Activated T-helper 1 cell treated with anti-CD3 and anti-CD28 coated beads, Interleukin-2, amount 50 U/mL, for 16 hours (primary cell): ENCODE results near the gene KEL.

ENCODE experiments used
- DNase-seq, 2 donors: peaks; one replicate each; pipeline ENCODE4 v3.0.0-alpha.2; 2020; ENCODE audit warnings: low read depth in 1 of 2, low spot score in 1 of 2

KEL gene

DNA sequence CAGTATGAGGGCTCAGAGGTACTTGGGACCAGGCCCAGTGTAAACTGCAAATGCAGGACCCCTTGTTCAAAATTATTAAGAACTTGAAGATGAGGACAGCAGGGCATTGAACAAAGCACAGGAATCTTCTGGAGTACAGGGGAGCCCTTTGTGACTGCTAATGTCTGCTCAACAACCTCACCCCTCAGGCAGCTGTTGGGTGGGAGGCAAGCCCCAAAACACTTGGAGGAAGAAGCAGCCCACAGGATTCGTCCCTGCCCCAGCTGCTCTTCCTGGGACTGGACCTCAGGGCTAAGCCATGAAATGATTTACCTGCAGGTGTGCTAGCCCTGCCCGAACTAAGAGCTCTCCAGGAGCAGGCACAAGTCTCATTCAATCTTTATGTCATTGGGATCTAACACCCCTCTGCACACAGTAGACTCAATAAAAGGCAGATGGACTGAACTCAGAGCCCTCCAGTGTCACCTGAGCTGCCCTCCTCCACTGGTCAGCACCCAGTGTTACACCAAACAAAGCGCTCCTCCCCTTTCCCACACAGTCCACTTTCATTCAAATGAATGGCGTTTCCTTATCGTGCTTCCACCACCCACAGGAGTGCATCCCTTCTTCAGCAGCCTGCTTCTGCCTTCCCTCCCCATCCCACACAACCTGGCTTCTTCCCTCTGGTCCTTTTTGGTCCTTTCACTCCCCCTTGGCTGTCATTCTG is 29.6 kb downstream of the KEL start:
- no peak for DNase-seq

DNA sequence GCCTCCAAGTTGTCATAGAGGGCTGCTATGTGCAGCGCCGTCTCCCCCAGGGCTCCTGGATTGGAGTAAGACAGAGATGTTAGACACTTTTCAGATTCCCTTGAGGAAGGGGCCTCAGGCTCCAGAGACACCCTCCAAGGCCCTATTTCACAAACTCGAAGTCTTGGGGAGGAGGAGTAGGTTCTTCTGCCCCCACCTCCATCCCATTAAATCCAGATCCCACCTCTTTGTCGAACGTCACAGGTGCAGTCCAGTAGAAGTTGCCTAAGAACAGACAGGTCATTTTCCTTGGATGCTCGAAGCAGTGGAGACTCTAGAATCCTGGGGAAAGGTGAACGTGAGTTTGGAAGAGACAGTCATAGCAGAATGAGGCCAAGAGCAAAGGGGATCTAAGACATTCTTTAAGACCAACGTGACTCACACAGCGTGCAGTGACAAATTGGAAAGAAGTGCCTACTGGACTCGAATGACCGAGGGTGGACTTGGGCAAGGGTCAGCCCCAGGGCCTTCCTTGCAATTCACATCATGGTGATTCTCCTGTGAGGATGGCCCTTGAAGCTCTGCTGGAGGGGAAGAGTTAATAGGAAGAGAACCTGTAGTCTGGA is 31.9 kb downstream of the KEL start:
- DNase-seq: no peak

DNA sequence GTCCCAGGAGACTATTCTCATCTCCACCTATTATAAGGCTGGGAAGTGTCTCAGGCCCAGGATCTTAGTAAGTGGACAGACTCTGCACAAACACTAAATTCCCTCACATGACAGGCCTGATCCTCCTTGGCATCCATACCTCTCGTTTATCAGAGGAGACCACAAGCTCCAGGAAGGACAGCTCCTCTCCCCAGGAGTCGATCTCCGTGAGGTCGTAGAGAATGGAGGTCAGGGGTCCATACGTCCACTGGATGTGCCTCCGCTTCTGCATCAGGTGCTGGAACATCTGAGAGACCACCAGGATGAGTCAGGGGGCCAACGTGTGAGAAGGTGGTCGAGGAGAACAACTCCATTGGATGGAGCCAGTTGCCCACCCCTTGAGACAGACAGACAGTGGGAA is 34.2 kb downstream of the KEL start:
- DNase-seq: no peak

DNA sequence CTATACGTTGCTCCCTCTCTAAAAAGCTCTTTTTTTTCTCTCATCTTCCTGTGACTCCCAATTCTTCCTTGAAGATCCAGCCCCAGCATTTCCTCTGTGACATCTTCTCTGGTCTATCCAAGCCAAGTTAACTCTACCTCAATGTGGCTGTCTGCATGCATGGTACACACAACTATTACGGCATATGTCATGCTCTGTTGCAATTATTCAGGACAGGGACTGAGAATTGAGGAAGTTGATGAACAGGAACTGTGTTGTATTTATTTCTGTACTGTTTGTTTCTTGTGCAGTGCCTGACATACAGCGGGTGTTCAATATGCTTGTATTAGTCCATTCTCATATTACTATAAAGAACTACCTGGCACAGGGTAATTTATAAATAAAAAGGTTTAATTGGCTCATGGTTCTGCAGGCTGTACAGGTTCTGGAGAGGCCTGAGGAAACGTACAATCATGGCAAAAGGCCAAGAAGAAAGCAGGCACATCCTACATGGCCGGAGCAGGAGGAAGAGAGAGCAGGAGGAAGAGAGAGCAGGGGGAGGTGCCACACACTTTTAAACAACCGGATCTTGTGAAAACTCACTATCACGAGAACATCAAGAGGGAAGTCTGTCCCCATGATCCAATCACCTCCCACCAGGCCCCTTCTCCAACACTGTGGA is 34.9 kb downstream of the KEL start:
- no peak for DNase-seq

DNA sequence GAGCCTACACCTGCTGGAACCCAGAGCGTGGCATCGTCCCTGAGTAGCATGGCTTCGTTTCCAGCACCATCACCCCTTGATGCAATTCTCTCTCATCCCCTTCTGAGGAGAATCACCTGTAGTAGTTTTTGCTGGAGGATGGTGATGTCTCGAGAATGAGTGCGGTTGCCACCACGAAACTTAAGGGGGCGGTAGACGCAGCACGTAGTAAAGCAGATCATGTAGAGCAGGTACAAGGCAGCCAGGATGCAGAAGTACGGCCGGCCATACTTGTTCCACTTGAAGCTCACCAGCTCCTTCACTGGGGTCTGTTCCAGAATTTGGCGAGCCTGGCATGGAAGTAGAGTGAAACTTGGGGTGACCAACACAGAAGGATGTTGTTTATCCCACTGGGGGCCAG is 36.8 kb downstream of the KEL start:
- no peak for DNase-seq

DNA sequence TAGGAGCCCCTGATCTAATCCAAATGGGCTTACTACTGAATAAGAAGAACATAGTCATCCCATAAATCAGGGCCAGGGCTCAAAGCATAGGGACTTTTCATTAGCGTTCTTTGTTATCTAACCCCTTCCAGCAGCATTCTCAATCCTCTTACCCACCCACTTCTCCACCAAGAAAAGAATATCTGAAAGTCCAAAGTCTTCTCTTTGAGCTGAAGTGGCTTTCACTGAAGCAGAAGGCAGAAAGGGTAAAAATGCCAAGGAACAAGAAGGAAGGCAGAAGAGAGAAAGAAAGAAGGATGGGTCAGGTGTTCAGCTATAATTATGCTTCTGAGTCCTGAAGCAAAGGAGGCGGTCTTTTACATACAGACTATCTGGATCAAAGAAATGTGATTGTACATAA is 38.8 kb downstream of the KEL start:
- DNase-seq: no peak

DNA sequence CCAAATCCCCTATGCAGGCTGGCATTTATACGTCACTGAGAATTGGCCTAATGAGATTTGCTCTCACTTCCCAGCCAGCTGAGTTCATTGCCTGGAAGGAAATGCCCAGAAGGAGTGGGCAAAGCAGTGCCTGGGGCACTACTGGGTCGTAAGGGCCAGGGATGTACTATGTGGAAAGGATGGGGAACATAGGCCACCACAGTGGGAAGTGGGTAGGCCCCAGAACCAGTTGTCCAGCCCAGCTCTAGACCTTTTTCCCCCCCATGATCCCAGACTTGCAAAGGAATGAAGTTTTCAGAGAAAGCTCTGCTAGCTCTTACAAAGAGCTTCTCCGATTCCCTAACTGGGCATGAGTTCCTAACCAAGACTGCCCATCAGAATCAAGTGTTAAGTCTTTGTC is 42.5 kb downstream of the KEL start:
- no peak for DNase-seq

DNA sequence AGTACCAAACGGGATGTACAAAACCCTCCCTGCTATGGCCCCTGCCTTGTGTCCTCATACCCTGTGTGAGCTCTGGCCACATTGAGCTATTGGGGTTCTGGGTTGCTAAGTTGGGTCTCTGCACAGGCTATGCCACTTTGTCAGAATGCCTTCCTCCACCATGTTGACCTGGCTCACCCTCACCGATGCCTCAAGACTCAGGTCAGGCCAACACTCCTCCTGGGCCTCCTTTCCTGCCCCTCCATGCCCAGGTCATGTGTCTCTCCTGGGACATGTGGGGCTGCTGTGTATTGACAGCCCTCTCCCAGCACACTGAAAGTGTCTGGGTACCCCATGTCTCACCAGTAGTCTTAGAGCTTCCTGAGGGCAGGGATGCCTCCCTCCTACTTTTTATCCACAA is 43.3 kb downstream of the KEL start:
- no peak for DNase-seq

DNA sequence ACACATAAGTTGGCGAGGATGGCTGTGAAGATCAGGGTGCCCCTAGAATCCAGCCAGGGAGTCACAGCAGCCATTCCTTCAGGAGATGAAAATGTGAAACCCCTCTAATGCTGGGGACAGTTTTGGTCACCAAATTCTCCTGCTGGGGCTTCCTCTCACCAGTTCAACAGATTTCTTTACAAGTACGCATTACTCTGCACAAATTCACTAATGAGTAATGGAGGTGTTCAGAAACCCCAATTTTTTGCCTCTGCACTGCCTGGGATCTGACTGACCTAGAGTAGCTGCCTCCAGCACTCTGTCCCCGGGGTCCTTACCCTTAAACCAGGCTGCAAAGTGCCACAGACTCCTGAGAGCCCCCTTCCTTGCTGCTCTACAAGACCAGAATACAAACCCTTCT is 44.7 kb downstream of the KEL start:
- DNase-seq: no peak

DNA sequence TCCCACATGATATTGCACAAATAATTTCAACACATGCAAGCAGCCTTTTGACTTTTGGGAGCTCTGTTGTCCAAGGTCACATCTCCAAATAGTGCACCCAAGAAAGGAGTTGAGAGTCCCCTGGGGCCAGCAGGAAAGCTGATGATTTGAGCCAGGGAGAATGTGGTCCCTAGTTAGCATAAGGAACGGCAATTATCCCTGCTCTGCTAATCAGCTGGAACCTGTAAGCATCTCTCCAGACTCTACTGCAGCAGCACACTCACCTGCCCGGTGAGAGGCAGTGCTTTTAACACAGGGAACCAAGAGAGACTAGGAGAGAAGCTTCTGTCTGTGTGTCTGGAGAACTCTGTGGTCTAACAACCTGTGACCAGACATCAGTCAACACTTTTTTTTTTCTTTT is 45.7 kb downstream of the KEL start:
- no peak for DNase-seq

DNA sequence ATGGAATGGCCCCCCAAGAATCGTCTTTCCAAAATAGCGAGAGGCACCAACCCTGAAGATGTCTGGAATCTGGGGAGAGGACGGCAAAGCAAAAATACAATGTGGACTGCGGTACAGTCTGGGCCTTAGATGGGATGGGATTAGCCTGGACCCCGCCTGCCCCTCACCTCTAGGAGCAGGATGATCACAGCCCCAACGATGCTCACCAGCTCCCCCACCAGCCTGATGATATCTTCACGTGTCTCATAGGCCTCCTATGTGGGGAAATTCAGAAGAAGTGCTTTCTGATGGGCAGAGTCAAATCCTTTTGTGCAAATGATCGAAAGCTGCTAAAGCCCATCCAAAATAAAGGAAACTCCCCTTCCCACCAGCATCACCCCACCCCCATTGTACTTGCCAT is 46.8 kb downstream of the KEL start:
- DNase-seq: no peak

DNA sequence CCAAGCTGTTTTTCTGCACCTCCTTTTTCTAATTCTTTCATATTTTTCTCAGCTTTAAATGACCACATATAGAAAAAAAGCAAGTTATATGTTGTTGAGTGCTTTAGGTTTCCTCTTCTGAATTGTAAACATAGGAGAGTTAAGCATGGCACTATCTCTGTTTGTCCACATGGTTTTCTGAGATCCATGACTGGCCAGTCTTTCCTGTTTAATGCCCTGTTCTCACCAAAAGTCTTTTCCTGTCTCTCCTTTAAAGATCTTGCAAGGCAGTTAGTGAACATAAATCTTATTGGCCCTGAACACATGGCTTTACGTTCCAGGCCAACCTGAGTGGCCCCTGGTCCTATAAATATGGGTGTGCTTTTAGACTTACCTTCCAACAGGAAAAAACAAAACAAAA is 48.0 kb downstream of the KEL start:
- DNase-seq: no peak

DNA sequence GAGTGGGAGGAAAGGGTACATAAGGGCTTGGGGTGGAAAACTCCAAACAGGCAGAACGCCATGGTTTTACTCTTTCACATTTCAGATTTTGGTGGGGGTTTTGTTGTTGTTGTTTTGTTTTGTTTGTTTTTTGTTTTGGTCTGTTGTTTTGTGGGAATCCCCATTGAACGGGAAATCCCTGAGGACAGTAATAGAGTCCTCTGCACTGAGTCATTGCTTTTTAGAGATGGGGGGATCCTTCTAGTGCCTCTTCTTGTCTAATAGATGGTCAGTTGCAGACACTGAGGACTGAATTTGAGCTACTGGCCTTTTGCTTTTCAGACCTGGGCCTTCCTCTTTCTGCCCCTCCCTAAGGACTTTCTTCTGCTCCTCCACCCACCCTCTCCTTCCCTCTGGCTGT is 48.6 kb downstream of the KEL start:
- DNase-seq: no peak

DNA sequence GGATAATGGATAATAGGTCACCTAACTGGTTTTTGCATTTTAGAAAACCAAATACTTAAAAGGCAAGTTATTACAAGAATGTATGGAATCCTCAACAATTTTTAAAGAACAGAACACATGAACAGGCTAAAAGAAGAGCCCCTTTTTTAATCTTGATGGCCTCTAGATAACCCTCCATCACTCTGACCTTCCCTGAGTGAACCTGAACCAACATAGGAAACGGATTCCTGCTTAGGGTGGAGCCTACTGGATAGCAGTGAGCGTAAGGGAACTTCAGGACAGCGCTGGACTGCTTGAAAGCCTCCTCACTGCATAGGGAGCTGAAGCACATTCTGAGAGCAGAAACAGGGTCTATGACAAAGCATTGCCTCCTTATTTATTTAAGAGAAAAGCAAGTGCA is 49.1 kb downstream of the KEL start:
- no peak for DNase-seq

DNA sequence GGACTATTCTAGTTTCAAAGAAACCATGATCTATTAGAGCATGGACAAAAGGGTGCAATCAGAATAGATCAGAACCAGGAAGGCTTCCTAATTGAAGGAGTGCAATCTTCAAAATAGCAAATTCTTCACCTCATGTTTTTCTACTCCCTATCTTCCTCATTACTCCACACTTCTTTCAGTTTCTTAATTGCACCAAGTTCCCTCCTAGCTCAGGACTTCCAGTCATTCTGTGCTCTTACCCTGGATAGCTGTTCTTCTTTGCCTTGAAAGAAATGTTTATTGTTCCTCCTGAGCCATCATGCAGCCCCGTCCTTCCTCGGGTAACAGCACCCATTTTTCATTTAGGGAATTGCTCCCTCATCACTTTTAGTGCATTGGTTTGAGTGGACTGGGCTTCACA is 51.7 kb downstream of the KEL start:
- no peak for DNase-seq

DNA sequence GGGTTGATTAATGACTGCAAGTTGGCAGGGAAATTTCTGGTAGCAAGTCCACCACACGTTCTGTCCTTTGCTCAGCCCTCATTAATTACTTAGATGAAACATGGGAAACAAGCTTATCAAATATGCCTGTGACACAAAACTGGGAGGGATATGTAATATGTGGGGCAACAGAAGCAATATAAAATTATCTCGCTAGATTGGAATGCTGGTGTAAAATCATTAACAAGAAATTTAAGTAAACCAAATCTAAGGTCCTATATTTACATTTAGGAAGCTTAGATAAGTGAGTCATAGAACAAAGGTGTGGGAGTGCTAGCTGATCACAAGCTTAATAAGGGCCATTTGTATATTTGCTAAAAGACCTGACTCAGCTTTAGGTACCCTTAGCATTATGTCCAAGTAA is 52.1 kb downstream of the KEL start:
- DNase-seq: no peak

DNA sequence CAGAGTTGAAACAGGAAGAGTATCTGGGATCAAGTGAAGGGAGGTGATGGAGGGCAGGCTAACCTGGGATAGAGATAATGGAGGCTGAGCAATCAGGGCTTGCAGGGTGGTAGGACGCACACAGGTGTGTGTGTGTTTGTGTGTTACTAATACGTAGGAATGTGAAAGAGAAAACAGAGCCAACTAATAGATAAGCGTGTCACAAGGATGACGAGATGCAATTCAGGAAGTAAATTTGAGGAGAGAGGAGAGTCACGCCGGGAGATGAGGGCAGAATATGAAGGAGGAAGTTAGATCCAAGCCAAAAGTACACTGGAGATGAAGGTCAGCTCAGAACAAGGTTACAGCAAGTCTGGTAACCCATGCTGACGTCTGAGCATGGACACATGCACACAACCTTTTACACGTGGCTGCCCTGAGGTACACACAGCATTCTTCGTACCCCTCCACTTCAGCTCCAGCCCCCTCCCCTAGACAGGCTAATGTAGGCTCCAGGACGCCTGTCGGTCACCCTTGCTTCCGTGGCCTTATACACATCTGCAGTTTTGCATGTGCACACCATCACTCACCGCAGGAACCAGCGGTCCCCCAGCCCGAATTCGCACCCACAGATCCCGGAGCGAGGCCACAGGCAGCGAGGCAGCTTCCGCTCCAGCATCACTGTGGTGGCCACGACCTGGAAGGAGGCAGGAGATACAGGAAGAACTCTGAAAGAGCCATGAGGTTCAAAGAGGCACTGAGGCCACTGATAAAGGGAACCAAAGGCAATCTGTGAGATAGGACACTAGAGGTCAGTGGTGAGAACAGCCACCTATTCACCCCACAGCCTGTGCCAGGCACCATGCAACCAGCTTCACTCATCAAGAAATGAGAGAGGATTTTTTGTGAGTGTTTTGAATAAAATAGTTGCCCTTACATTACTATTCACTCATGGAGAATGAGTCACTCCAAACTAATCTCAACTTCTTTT is 53.0 kb downstream of the KEL start:
- no peak for DNase-seq

DNA sequence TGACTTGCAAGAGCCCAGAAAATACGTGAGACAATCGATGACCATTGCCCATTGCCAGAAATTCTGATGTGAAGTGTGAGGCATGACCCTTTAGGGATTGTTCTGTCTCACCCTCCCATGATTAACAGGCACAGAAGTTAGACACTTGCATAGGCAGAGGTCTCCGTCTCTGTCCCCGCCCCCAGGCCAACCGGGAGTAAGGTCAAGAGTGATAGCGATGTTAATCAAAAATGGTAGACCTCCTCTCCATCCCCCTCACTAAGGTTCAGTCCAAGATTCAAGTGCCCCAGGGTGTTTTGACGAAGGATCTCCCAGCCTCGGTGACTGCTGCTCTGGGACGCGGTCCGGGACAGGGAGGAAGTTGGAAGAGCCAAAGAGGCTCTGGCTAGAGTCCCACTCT is 53.9 kb downstream of the KEL start:
- no peak for DNase-seq

DNA sequence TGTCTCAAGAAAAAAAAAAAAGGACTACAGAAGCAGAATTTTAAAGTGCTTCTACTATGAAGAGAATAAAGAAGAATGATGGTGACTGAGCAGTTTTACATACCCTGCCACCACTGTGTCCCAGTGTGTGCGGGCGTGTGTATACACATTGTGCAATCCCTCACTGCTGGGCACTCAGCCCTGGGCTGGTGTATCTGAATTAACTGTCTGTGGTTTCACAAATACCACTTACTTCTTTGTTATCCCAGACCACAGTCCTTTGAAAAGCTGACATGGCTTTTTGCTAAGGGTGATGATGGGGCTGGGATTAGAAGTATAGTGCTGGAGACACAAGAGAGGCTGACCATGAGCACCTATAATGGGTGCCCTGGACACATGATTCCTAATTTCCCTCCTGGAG is 55.5 kb downstream of the KEL start:
- DNase-seq: no peak

DNA sequence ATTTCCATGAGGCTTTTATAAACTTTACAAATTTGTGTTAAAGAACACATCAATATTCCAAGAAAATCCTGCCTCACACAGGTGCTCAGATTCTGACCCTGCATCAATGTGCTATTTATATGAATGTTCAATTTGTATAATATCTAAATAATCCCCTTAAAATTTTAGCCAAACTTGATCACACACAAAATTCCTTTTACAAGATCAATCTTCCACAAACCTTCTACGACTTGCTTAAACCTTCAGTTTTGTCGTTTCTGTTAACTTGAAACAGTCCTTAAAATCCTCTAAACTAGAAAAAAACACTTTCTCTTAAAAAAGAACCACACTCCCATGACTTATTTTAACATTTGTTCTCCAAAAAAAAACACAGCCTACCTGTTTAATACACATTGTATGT is 56.4 kb downstream of the KEL start:
- DNase-seq: no peak

DNA sequence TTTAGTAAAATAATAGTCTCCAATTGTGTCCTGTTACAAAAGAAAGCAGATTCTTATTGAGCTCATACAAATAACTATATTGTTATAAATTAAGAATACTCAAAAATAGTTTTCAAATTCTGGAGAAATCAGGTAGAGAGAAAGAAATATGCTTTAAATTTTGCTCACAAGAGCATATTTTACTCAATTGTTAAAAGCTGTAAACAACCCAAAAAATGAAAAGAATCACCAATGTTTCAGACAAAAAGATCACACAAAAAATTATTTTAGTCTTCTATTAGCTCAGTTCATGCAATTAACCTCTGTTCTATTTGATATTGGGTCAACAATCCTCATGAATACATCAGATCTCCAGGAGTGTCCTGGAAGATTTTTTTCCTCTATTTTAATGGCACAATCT is 58.0 kb downstream of the KEL start:
- no peak for DNase-seq
